ENCODE results near the gene MAP3K10.

DNA sequence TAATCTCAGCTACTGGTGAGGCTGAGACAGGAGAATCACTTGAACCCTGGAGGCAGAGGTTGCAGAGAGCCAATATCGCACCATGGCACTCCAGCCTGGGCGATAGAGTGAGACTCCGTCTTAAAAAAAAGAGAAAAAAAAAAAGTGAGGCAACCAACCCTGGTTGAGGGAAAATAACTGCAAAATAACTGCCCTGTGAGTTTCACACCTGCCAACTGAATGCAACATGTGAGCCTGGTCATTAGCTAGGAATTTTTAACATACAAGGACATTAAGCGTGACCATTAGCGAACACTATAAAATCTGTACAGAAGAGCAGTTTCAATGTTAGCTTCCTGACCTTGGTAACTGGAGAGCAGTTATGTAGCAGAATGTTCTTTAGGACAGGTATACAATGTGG lies 37.6 kb downstream of the MAP3K10 start:
- no peak for TF ChIP-seq NFIC (IDR thresholded peaks at IDR 0.05; ENCODE audit: low read length)
- TF ChIP-seq, protein P1, sequence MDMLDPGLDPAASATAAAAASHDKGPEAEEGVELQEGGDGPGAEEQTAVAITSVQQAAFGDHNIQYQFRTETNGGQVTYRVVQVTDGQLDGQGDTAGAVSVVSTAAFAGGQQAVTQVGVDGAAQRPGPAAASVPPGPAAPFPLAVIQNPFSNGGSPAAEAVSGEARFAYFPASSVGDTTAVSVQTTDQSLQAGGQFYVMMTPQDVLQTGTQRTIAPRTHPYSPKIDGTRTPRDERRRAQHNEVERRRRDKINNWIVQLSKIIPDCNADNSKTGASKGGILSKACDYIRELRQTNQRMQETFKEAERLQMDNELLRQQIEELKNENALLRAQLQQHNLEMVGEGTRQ (IDR thresholded peaks at IDR 0.05; ENCODE audit: low read depth, low read length), result no peak
- TF ChIP-seq, protein P1 (CRISPR knock-in tag; IDR thresholded peaks at IDR 0.05; ENCODE audit: borderline replicate concordance), result no peak
- TF ChIP-seq ZNF20 (CRISPR knock-in tag; IDR thresholded peaks at IDR 0.05), result no peak
- TF ChIP-seq RXRA (CRISPR knock-in tag; IDR thresholded peaks at IDR 0.05), result no peak
- TF ChIP-seq ELF4 (CRISPR knock-in tag; IDR thresholded peaks at IDR 0.05; ENCODE audit: borderline replicate concordance), result no peak
- no peak for TF ChIP-seq SMC3 (IDR thresholded peaks at IDR 0.05; ENCODE audit: low read length)
- TF ChIP-seq, protein P2, sequence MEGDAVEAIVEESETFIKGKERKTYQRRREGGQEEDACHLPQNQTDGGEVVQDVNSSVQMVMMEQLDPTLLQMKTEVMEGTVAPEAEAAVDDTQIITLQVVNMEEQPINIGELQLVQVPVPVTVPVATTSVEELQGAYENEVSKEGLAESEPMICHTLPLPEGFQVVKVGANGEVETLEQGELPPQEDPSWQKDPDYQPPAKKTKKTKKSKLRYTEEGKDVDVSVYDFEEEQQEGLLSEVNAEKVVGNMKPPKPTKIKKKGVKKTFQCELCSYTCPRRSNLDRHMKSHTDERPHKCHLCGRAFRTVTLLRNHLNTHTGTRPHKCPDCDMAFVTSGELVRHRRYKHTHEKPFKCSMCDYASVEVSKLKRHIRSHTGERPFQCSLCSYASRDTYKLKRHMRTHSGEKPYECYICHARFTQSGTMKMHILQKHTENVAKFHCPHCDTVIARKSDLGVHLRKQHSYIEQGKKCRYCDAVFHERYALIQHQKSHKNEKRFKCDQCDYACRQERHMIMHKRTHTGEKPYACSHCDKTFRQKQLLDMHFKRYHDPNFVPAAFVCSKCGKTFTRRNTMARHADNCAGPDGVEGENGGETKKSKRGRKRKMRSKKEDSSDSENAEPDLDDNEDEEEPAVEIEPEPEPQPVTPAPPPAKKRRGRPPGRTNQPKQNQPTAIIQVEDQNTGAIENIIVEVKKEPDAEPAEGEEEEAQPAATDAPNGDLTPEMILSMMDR (CRISPR knock-in tag; IDR thresholded peaks at IDR 0.05), result no peak
- no peak for TF ChIP-seq SIN3A (IDR thresholded peaks at IDR 0.05; ENCODE audit: borderline replicate concordance, low read depth, low read length)

Data from HepG2 (cell line).